Ishikawa (cell line): ENCODE data around the gene GPD1L.

Experiments
- CREB1 ChIP-seq: IDR thresholded peaks from 2 replicates; pipeline ENCODE4 v1.6.1; 2012; ENCODE audit warnings: low read depth
- EGR1 ChIP-seq: IDR thresholded peaks from 2 replicates; pipeline ENCODE4 v1.6.1; 2012
- MAX ChIP-seq: IDR thresholded peaks from 2 replicates; pipeline ENCODE4 v1.6.1; 2012
- REST ChIP-seq: IDR thresholded peaks from 2 replicates; pipeline ENCODE4 v1.6.1; 2012; ENCODE audit warnings: low read depth, mild to moderate bottlenecking
- TCF12 ChIP-seq: IDR thresholded peaks from 2 replicates; pipeline ENCODE4 v1.6.1; 2012; ENCODE audit warnings: low read depth

- TF ChIP-seq REST = no peak
- no peak for TF ChIP-seq CREB1
- no peak for TF ChIP-seq TCF12
- TF ChIP-seq MAX = no peak
- no peak for TF ChIP-seq EGR1
These were observed 5.1 kb downstream of the GPD1L start for GRCh38 chr3:32111560-32111959.
